GM23338 (cell line): ENCODE results near the gene SLC25A40.

Experiments used
- CREB1 ChIP-seq: fragments of 250-450 bp; sonication (Bioruptor Pico); IDR thresholded peaks from 2 replicates; pipeline ENCODE4 v1.5.0; 2020; ENCODE audit warnings: low read depth, mild to moderate bottlenecking, moderate library complexity
- CTCF ChIP-seq, 2 experiments: fragments of 200-600 bp in 1 of 2; sonication (generic) in 1 of 2; conservative IDR thresholded peaks; 2 replicates each; pipeline versions ENCODE4 v1.5.1 to v1.6.1; 2016 to 2017; ENCODE audit warnings: antibody characterized with exemption in 2 of 2, low read depth in 2 of 2, mild to moderate bottlenecking in 2 of 2, moderate library complexity in 1 of 2
- ETS1 ChIP-seq: IDR thresholded peaks from 2 replicates; pipeline ENCODE4 v1.6.1; 2016; ENCODE audit warnings: antibody characterized with exemption
- EZH2 ChIP-seq: fragments of 200-600 bp; sonication (generic); IDR thresholded peaks from one replicate; pipeline ENCODE4 v1.8.0; 2017; ENCODE audit warnings: antibody characterized with exemption, mild to moderate bottlenecking, low read depth; ENCODE audit not compliant: unreplicated experiment
- EZH2phosphoT487 ChIP-seq: fragments of 200-600 bp; sonication (generic); IDR thresholded peaks from one replicate; pipeline ENCODE4 v1.8.1; 2018; ENCODE audit warnings: antibody characterized with exemption; ENCODE audit not compliant: unreplicated experiment
- JUNB ChIP-seq: IDR thresholded peaks from one replicate; pipeline ENCODE4 v1.6.1; 2016; ENCODE audit warnings: antibody characterized with exemption; ENCODE audit not compliant: unreplicated experiment
- POLR2AphosphoS5 ChIP-seq: IDR thresholded peaks from 2 replicates; pipeline ENCODE4 v1.6.1; 2016; ENCODE audit warnings: antibody characterized with exemption, low read depth
- REST ChIP-seq: IDR thresholded peaks from one replicate; pipeline ENCODE4 v1.6.1; 2018; ENCODE audit warnings: antibody characterized with exemption; ENCODE audit not compliant: unreplicated experiment
- STAT1 ChIP-seq: IDR thresholded peaks from one replicate; pipeline ENCODE4 v1.6.1; 2016; ENCODE audit warnings: antibody characterized with exemption; ENCODE audit not compliant: unreplicated experiment
- ZNF331 ChIP-seq: fragments of 250-450 bp; sonication (Bioruptor Pico); IDR thresholded peaks from 2 replicates; pipeline ENCODE4 v1.5.0; 2020; ENCODE audit warnings: low read depth, mild to moderate bottlenecking, moderate library complexity

GRCh38 chr7:87882151-87882937 is 6.2 kb upstream of the SLC25A40 start:
- TF ChIP-seq CTCF (conservative IDR thresholded peaks at IDR 0.05; ENCODE audit: low read depth in 2 of 2) (no peak), POLR2AphosphoS5 (no peak), EZH2 (no peak), REST (no peak), JUNB (no peak), CREB1 (CRISPR knock-in tag) (no peak), EZH2phosphoT487 (no peak), ETS1 (no peak), ZNF331 (CRISPR knock-in tag) (no peak), STAT1 (no peak)
